KG1 (cell line): ENCODE data around the gene RABL2B.
"Not testable (repeated sequence)": the region's sequence is repeated elsewhere in the genome, so short reads cannot be mapped to it uniquely, and the experiment has no call there.

Experiments
- DNase-seq: peaks from one replicate; lab custom pipeline; 2025; lab: John Stamatoyannopoulos, UW

Gene RABL2B

DNA sequence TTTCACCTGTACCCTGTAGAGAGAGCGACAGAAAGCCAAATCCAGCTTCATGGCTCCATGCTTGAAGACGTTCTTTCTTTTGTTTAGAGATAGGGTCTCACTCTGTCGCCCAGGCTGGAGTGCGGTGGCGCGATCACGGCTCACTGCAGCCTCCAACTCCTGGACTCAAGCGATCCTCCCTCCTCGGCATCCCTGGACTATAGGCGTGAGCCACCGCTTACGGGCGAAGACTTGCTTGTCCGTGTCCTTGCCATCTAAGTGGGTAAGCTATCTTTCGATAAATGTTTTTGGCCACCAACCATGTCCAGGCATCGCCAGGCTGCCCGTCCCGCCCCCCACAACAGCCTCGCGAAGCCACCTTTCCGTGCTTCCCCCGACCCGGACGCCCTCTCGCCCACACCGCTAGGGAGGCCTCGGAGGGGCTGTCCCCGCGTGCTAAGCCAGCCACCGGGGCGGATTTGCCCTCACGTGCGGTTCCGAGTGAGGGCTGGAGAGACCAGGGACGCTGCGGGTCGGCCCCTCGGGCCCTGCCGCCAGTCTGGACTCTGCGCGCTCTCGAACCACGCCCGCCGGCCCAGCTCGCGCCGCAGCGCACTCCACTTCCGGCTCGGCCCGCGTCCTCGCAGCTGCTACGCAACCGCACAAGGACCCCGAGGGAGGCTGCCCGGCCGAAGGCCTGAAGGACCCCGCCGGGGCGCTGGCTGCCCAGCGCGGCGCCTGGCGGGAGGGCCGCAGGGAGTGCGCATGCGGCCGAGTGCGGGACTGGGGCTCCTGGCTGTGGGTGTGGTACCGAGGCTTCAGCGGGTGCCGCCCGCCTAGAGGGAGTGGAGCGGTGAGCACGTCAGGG, at the start of gene RABL2B:
TSS of gene RABL2B (minus strand) at position 604 of the 847 bp plus-strand sequence. CDS start 1,342 bp downstream, outside the sequence.
- DNase-seq = peak; percentile 62

DNA sequence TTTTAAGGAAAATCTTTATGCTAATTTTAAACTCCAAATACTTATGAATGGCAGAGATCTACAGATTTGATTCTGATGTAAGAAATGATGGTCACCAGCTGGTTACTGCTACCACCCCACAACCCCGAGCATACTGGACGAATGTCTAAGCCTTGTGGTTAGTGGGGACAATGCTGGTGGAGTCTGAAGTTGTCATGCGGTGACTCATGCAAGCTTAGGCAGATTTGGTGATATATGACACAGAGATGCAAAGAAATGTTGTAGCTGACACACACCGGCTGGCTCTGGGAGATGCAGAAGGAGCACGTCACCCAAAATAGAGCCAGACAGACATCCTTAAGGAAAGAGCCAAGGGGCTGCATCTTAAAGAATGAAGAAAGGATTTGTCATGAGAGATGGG, 3.5 kb upstream of the RABL2B start:
- DNase-seq = not testable (repeated sequence)

DNA sequence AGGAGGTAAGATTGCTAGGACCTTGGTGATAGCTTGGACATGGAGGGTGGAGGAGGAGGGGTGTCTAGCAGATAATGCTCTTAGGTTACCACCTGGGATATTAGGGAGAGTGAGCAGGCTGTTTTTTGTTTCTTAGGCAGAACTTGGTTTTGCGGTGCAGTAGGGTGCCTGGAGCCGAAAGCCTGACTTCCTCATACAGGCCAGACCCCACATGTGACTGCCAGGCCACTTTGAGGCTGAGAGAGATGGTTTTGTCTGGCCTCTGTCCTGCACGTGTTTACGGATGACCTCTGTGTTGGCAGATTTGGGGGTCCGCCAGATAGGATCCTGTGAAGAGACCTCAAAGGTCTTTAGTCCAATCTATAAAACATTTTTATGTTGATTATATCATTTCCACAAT, 1.9 kb upstream of the RABL2B start:
- not testable (repeated sequence) for DNase-seq

DNA sequence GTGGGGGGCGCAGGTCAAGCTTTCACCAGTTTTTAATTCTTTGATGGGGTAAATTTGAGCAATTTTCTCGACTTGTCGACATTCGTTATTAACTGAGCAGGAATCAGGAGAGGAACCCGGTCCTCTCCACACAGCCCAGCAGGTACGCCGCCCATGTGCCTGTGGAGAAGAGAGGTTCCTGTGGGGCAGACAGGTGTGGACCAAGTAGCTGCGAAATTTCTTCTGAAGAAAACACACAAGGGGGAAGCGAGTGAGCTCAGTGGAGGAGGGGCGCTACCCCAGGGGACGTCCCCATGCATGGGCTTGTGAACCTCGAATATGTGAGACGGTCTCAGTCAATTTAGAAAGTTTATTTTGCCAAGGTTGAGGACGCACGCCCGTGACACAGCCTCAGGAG, 442 bp upstream of the RABL2B start:
- not testable (repeated sequence) for DNase-seq

DNA sequence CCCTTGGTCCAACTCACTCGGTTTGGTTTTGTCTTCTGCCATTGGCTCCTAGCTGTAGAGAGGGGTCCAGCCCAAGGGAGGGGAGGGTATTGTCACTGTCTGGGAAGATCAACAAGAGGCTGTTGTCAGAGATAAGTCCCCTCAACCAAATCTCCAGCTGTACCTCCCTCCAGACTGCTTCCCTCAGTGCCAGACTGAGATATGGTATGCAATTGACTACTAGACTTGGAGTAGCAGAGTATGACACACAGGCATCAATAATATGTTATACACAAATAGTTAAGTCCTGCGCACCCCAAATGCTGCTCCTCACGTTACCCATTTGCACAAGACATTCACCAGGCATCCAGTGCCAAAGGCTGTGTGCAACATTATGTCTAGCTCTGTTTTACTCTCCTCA, 1.2 kb downstream of the RABL2B start:
- not testable (repeated sequence) for DNase-seq

DNA sequence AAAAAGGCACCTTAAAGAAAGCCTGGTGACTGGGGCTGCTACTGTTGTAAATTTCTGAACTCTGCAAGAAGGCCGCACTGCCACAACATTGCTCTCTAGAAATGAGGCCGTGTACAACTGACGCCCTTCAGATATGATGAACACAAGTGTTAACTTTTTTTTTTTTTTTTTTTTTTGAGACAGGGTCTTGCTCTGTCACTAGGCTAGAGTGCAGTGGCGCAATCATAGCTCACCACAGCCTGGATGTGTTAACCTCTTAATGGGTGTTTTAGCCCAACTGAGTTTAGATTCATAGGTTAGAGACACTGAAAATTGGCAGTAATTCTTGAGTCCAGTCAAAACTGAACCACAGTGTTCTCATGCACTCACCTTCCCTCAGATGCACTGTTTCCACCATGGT, 3.2 kb downstream of the RABL2B start:
- DNase-seq = not testable (repeated sequence)

DNA sequence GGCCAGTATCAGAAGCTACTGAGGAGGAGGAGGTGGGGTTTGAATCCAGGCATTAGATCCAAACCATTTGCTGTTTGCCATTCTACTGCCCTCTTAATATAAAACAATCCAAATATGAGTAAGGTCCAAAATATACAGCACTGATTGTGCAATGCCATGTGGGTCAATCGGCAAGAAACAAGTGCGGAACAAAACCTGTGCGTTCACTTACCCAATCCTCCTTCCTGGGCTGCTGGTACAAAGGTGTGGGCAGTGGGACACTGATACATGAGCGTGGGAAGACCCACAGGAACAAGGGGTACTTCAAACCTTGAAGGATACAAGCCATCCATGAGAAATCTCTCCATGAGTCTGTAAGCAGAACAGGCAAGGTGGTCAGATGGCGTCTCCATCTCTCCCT, 5.8 kb downstream of the RABL2B start:
- DNase-seq = not testable (repeated sequence)

DNA sequence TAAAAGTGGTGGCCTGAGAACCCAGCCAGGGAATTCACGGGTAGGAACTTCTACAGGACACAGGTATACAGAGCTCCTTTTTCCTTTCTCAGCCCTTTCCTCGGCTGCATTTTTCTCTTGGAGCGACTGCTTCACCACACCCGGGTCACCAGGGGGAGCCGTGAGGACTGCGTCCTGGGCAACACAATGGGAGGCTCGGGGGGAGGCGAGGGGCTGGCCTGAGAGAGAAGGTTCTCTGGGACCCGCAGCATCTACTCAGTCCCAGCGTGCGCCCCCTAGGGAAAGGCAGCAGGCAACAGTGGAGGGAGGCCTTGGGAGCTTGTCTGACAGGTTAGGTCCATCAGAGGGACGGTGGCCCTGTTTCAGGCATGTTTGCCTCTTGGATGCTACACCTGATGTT, 8.3 kb downstream of the RABL2B start:
- DNase-seq = not testable (repeated sequence)

DNA sequence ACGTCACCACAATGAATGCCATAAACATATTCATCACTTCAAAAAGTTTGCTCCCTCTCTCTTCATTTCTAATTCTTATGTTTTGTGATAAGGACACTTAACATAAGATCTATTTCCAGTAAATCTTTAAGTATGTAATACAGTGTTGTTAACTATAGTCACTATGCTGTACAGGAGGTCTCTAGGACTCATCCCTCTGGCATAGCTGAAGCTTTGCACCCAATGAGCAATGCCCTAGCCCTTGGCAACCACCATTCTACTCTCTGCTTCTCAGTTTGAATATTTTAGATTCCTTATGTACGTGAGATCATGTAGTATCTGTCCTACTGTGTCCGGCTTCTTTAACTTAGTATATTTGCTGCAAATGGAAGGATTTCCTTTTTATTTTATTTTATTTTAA, 19.1 kb downstream of the RABL2B start:
- DNase-seq = not testable (repeated sequence)

DNA sequence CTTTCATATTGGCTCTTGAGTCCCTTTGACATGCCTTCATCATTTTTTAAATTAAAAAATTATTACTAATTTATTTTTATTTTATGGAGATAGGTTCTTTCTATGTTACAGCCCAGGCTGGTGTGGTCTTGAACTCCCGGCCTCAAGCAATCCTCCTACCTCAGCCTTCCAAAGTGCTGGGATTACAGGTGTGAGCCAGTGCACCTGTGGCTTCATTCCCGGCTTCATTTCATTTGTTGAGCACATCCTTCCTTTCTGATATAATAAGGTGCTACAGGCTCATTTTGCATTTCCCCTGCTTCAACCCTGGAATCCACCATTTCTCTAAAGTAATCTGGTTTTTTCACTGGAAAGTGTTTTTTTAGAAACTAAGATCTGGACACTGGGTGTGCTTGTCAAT, 21.6 kb downstream of the RABL2B start:
- DNase-seq = not testable (repeated sequence)

DNA sequence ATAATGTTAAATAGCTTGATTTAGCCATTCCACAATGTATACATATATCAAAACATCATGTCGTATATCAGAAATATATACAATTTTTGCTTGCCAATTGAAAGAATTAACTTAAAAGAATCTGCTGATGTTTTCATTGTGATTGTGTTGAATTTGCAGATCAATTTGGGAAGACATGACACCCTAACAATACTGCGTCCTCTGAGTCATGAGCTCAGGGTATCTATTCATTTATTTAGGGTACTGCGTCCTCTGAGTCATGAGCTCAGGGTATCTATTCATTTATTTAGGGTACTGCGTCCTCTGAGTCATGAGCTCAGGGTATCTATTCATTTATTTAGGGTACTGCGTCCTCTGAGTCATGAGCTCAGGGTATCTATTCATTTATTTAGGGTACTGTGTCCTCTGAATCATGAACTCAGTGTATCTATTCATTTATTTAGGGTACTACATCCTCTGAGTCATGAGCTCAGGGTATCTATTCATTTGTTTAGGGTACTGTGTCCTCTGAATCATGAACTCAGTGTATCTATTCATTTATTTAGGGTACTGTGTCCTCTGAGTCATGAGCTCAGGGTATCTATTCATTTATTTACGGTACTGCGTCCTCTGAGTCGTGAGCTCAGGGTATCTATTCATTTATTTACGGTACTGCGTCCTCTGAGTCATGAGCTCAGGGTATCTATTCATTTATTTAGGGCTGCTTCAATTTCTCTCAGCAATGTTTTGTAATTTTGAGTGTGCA, 23.7 kb downstream of the RABL2B start:
- DNase-seq = not testable (repeated sequence)

DNA sequence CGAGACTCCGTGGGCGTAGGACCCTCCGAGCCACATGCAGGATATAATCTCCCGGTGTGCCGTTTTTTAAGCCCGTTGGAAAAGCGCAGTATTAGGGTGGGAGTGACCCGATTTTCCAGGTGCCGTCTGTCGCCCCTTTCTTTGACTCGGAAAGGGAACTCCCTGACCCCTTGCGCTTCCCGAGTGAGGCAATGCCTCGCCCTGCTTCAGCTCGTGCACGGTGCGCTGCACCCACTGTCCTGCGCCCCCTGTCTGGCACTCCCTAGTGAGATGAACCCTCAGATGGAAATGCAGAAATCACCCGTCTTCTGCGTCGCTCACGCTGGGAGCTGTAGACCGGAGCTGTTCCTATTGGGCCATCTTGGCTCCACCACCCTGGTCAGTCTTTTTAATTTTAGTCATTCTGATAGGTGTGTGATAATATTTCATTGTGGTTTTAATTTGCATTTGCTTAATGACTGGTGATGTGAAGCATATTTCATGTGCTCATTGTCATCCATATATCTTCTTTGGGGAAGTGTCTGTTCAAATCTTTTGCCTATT, 26.4 kb downstream of the RABL2B start:
- DNase-seq = not testable (repeated sequence)

DNA sequence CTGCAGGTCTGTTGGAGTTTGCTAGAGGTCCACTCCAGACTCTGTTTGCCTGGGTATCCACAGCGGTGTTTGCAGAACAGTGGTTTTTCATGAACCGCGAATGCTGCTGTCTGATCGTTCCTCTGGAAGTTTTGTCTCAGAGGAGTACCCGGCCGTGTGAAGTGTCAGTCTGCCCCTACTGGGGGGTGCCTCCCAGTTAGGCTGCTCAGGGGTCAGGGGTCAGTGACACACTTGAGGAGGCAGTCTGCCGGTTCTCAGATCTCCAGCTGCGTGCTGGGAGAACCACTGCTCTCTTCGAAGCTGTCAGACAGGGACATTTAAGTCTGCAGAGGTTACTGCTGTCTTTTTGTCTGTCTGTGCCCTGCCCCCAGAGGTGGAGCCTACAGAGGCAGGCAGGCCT, 27.0 kb downstream of the RABL2B start:
- DNase-seq = not testable (repeated sequence)

DNA sequence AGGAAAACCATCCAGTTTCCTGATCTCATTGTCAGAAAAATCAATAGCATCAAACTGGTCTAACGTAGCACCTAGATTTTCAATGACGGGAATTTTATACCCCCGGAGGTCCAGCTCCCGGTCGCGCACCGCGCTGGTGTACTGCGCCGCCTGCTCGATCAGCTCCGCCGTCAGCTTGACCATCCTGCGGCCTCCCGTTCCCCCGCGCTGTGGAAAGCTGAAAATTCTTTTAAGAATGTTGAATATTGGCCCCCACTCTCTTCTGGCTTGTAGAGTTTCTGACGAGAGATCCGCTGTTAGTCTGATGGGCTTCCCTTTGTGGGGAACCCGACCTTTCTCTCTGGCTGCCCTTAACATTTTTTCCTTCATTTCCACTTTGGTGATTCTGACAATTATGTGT, 28.2 kb downstream of the RABL2B start:
- DNase-seq = not testable (repeated sequence)

DNA sequence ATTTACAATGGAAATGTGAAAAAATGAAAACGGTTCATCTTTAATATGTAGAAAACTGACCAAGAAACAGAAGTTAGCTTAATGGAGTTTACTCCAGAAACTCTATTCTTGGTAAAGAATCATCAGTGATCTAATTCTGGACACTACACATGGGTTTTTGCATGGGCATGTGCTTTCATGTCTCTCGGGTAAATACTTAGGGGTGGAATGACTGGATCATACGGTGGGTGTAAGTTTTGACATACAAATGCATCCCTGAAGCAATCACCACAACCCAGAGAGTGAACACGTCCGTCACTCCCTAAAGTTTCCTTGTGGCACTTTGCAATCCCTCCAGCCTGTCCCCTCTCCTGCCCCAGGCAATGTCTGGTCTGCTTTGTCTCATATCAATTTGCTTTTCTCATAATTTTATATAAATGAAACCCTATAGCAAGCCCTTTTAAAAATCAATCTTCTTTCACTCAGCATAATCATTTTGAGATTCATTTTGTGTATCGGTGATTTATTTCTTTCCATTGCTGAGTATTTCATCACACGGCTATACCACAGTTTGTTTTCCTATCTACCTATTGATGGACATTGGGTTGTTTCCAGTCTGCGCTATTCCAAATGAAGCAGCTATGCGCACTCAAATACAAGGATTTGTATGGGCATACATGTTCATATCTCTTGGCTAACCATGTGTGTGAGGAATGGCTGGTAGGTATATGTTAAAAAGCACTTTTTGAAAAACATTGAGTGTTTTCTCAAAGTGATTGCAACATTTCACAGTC, 33.9 kb downstream of the RABL2B start:
- not testable (repeated sequence) for DNase-seq

DNA sequence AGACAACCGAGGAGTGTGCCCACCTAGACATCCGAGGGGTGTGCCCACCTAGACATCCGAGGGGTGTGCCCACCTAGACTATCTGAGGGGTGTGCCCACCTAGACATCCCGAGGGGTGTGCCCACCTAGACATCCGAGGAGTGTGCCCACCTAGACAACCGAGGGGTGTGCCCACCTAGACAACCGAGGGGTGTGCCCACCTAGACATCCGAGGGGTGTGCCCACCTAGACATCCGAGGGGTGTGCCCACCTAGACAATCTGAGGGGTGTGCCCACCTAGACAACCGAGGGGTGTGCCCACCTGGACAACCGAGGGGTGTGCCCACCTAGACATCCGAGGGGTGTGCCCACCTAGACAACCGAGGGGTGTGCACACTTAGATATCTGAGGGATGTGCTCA, 34.8 kb downstream of the RABL2B start:
- not testable (repeated sequence) for DNase-seq

DNA sequence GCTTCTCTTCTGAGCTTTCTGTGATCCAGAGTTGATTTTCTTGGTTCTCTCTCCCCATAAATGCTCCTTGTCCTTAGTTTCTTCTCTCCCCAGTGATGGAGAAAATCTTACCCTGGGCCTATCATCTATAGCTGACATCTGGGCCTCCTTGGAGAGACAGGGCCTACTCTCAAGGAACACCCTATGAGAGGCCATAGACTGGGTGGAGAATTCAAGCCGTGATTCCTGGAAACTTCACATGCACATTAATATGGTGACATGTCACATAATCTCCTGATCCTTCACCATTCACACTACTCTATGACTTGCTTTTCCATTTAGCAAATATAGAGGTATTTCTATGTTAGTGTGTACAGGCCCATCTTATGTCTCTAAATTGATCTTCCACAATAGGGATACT, 35.9 kb downstream of the RABL2B start:
- DNase-seq = not testable (repeated sequence)

DNA sequence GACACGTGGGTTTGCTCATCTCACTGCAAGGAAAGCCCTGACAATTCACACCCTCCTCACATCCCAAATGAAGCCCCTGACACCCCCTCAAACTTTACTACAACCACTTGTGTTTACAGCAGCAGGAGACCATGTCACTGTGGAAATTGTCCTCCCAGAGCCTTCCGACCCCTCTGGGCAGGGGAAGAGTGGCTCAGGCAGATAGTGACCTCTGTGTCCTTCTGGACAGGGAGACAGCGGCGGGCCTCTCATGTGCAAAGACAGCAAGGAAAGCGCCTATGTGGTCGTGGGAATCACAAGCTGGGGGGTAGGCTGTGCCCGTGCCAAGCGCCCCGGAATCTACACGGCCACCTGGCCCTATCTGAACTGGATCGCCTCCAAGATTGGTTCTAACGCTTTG, 39.0 kb downstream of the RABL2B start:
- not testable (repeated sequence) for DNase-seq

DNA sequence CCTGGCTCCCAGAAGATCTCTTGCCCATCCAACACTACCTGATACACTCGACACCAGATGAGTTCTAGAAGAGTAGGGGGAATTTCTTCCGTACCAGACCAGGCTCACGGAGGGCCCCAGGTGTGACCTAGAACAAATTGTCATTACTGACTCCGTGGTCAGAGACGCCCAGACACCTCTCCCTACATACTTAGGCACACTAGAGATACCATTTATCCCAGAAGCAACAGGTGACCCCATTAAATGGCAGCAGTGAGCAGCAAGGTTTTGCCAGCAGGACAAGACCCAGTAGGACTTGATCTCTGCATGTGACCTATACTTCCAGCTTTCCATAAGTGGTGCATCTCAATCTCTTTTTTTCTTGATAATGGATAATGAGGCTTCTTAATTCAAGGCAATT, 42.7 kb downstream of the RABL2B start:
- DNase-seq = not testable (repeated sequence)

DNA sequence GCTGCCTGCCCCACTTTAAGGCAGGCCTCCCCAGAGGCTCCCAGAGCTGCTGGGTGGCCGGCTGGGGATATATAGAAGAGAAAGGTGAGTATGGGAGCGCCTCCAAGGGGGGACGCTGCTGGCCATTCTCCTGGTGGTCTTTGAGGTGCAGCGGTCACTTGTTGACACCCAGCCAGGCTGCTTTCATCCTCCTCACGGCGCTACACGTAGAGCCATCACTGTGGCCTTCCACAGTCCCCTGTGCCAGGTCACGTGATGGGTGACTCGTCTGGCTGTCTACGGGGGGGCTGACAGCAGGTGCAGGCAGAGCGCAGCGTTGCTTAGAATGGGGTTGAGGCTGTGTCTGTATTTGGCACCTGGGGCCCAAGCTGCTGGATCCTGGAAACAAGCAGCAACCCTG, 43.5 kb downstream of the RABL2B start:
- DNase-seq = no peak

DNA sequence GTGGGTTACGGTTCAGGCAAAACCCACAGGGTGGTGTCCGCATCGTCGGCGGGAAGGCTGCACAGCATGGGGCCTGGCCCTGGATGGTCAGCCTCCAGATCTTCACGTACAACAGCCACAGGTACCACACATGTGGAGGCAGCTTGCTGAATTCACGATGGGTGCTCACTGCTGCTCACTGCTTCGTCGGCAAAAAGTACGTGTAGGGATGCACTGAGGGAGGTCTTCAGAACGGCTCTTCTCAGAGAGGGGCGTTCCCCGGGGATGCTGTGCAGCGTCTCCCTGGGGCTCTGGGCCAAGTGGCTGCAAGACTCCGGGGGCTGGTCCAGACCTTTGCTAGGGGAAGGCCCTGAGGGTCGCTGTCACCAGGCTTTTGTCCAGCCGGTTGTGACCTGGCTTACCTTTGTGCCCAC, 44.2 kb downstream of the RABL2B start:
- DNase-seq = no peak

DNA sequence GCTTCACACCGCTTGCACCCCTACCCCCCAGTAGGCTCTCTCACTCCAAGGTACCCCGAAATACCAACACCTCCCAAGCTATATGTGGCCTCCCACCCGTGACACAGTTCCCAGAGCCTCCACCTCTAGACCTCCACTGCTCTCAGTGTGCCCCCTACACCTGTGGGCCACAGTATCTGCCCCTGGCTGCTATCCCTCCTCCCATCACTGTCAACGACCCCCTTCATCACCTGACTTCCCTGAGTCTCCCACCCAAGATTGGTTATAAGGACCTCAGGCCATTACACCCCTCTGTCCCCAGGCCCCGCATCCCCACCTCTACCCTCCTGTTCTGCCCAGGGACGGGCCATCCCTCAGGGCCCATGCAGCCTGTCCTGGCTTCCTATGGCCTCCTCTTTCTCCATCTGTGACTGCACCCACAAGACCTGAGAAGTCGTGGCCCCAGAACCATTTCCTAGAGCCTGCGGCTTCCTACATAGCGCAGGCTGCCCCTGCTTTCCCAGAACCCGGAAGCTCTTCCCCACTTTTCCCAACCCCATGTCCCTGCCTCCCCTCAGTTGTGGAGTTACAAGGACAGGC, 44.7 kb downstream of the RABL2B start:
- no peak for DNase-seq
